Measurements from ENCODE around the gene CRISPLD2.

DNA sequence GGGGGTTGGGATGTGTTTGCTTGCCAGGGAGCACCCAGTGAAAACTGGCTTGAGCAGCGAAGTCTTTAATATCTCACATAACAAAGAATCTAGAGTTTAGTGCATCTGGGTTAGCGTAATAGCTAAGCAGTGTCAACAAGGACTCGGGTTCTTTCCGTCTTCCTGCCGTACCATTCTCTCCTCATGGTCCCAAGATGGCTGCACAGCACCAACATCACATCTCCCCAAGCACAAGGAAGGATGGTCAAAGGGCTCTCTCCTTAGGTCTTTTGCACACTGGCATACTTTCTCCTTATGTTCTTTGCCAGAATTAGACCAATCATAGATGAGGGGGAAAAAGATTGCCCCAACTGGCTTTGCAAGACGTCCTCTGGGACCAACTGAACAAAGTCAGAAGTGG is 30.9 kb downstream of the CRISPLD2 start:
- TF ChIP-seq, protein P1, sequence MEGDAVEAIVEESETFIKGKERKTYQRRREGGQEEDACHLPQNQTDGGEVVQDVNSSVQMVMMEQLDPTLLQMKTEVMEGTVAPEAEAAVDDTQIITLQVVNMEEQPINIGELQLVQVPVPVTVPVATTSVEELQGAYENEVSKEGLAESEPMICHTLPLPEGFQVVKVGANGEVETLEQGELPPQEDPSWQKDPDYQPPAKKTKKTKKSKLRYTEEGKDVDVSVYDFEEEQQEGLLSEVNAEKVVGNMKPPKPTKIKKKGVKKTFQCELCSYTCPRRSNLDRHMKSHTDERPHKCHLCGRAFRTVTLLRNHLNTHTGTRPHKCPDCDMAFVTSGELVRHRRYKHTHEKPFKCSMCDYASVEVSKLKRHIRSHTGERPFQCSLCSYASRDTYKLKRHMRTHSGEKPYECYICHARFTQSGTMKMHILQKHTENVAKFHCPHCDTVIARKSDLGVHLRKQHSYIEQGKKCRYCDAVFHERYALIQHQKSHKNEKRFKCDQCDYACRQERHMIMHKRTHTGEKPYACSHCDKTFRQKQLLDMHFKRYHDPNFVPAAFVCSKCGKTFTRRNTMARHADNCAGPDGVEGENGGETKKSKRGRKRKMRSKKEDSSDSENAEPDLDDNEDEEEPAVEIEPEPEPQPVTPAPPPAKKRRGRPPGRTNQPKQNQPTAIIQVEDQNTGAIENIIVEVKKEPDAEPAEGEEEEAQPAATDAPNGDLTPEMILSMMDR (conservative IDR thresholded peaks at IDR 0.05; ENCODE audit: low read length) = no peak
- TF ChIP-seq EZH2phosphoT487 (IDR thresholded peaks at IDR 0.05; ENCODE audit: borderline replicate concordance) = no peak

All from Loucy (cell line).